Activated CD4-positive, alpha-beta T cell treated with anti-CD3 and anti-CD28 coated beads for 36 hours (primary cell): ENCODE measurements around the gene PATJ. TPM values are rescaled to one million over a fixed set of nuclear protein-coding genes. Genes with fewer than 3 reads are reported as not detected.
"Not testable (repeated sequence)": the region's sequence is repeated elsewhere in the genome, so short reads cannot be mapped to it uniquely, and the experiment has no call there.

Experiments used
- ATAC-seq: fragments of 200-7000 bp; cut with Tn5 transposase; one replicate; pipeline ENCODE4 v1.10.0; 2021; ENCODE audit warnings: mild to moderate bottlenecking, moderate library complexity
- CTCF ChIA-PET: fragments of 350-600 bp; sonication (Branson Sonifier 250); formaldehyde crosslinking; loops from one replicate; lab custom pipeline; 2021; ENCODE audit warnings: antibody characterized with exemption; lab: Charles Lee
- POLR2A ChIA-PET: fragments of 350-600 bp; sonication (Branson Sonifier 250); formaldehyde crosslinking; loops from one replicate; lab custom pipeline; 2021; ENCODE audit warnings: antibody characterized with exemption, inconsistent platforms; lab: Charles Lee
- DNase-seq: peaks from one replicate; pipeline ENCODE4 v3.0.0-alpha.2; 2020
- H3K27ac Mint-ChIP-seq: one replicate; pipeline ENCODE4 v1.8.0; 2021; ENCODE audit warnings: mixed read lengths
- H3K27me3 Mint-ChIP-seq: one replicate; pipeline ENCODE4 v1.8.0; 2021; ENCODE audit warnings: mixed read lengths
- H3K36me3 Mint-ChIP-seq: one replicate; pipeline ENCODE4 v1.8.0; 2021; ENCODE audit warnings: low read depth, mixed read lengths
- H3K4me1 Mint-ChIP-seq: one replicate; pipeline ENCODE4 v1.8.0; 2021; ENCODE audit warnings: mixed read lengths
- H3K4me3 Mint-ChIP-seq: one replicate; pipeline ENCODE4 v1.8.0; 2021; ENCODE audit warnings: mild to moderate bottlenecking, moderate library complexity, mixed read lengths
- H3K9me3 Mint-ChIP-seq: one replicate; pipeline ENCODE4 v1.8.0; 2021; ENCODE audit warnings: low read depth, mixed read lengths
- intact Hi-C, 2 experiments: fragments of 100-400 bp; cut with DNase I in 1 of 2; cut with micrococcal nuclease in 1 of 2; formaldehyde crosslinking; loops; one replicate each; pipeline versions ENCODE4 v1.14.2 to v1.15.1; 2022 to 2024; cut with DNase I, micrococcal nuclease
- total RNA-seq, 2 experiments: library from RNA; stranded (reverse); gene quantifications; one replicate each; pipeline ENCODE4 v1.2.3, GENCODE V29; 2021

PATJ gene
- 10 to 100 TPM; 12.6 to 12.8 TPM for total RNA-seq

GRCh38 chr1:61741711-61742619 is at the start of gene PATJ:
PATJ (plus strand) TSS chr1:61742480; CDS start chr1:61762893, 20,413 bp downstream.
- DNase-seq (peak; percentile 77), ATAC-seq (peak; percentile 85)
- Mint-ChIP-seq H3K27ac (peak within 1 kb of the TSS; percentile 92), H3K4me3 (peak within 1 kb of the TSS; percentile 86), H3K27me3 (no peaks in the 10 kb centered on the region), H3K36me3 (no peaks in the 10 kb centered on the region), H3K9me3 (no peaks in the 10 kb centered on the region), H3K4me1 (peaks cover 24% of the 10 kb centered on the region)
- POLR2A ChIA-PET = interaction anchor here (0.5 to 1.2 kb wide), 2 partner anchors 17 to 777 kb away, joined by 3 to 4 read pairs; partner anchors contain the start of gene TM2D1
- CTCF ChIA-PET = interaction anchor here (1.0 kb wide), 1 partner anchor 111 kb away, joined by 3 read pairs; no protein-coding TSS in a partner anchor
- intact Hi-C loops = loop anchor here (1.0 to 5.0 kb wide), 4 partner anchors 17 to 695 kb away; partner anchors contain the start of genes TM2D1 (in 2 of the 2) and USP1 (in 1 of the 2)

GRCh38 chr1:61699911-61700851 is 42.1 kb upstream of the PATJ start:
- intact Hi-C loops = loop anchor here in 1 of 2 experiments (5.0 kb wide), 1 partner anchor 152 kb away; no protein-coding TSS in a partner anchor
- ATAC-seq (no peak), DNase-seq (no peak)
- Mint-ChIP-seq H3K4me3 (no peak overlapping the region), H3K27me3 (no peaks in the 10 kb centered on the region), H3K36me3 (peaks cover 38% of the 10 kb centered on the region), H3K9me3 (no peaks in the 10 kb centered on the region), H3K4me1 (no peaks in the 10 kb centered on the region), H3K27ac (no peak overlapping the region)
- CTCF ChIA-PET = interaction anchor here (0.6 to 1.2 kb wide), 2 partner anchors 153 to 183 kb away, joined by 3 read pairs; no protein-coding TSS in a partner anchor
- POLR2A ChIA-PET = no interaction called here

- intact Hi-C loops = no loop called here
- no peaks in the 10 kb centered on the region for H3K27me3 Mint-ChIP-seq
Measured at GRCh38 chr1:61708953-61709907, 33.0 kb upstream of the PATJ start.

GRCh38 chr1:61709908-61710289 is 32.4 kb upstream of the PATJ start:
- Mint-ChIP-seq H3K27me3 (no peaks in the 10 kb centered on the region), H3K9me3 (no peaks in the 10 kb centered on the region), H3K4me3 (no peak overlapping the region), H3K4me1 (peaks cover 3% of the 10 kb centered on the region), H3K27ac (no peak overlapping the region), H3K36me3 (peaks cover 20% of the 10 kb centered on the region)
- intact Hi-C loops = no loop called here
- DNase-seq = no peak
- ChIA-PET POLR2A (no interaction called here), CTCF (no interaction called here)
- no peak for ATAC-seq

More at GRCh38 chr1:61708953-61709907, 33.0 kb upstream of the PATJ start:
- H3K27ac Mint-ChIP-seq = no peak overlapping the region
- peaks cover 2% of the 10 kb centered on the region for H3K4me1 Mint-ChIP-seq
- H3K4me3 Mint-ChIP-seq = no peak overlapping the region
- ChIA-PET POLR2A (no interaction called here), CTCF (no interaction called here)
- H3K36me3 Mint-ChIP-seq = peaks cover 20% of the 10 kb centered on the region
- no peak for DNase-seq
- no peaks in the 10 kb centered on the region for H3K9me3 Mint-ChIP-seq
- ATAC-seq = no peak

GRCh38 chr1:61711257-61711656 is 31.0 kb upstream of the PATJ start:
- H3K4me3 Mint-ChIP-seq, H3K27ac Mint-ChIP-seq, DNase-seq, ATAC-seq, H3K9me3 Mint-ChIP-seq, POLR2A ChIA-PET, H3K27me3 Mint-ChIP-seq, intact Hi-C loops, CTCF ChIA-PET, H3K4me1 Mint-ChIP-seq: not testable (repeated sequence)
- H3K36me3 Mint-ChIP-seq = peaks cover 14% of the 10 kb centered on the region

GRCh38 chr1:61711969-61712368 is 30.3 kb upstream of the PATJ start:
- intact Hi-C loops = no loop called here
- Mint-ChIP-seq H3K27me3 (no peaks in the 10 kb centered on the region), H3K4me3 (no peak overlapping the region), H3K9me3 (no peaks in the 10 kb centered on the region), H3K4me1 (peaks cover 7% of the 10 kb centered on the region), H3K27ac (no peak overlapping the region), H3K36me3 (peaks cover 14% of the 10 kb centered on the region)
- ChIA-PET POLR2A (no interaction called here), CTCF (no interaction called here)
- ATAC-seq = no peak
- no peak for DNase-seq

- peaks cover 21% of the 10 kb centered on the region for H3K4me1 Mint-ChIP-seq
- POLR2A ChIA-PET, H3K4me3 Mint-ChIP-seq, H3K9me3 Mint-ChIP-seq, H3K27me3 Mint-ChIP-seq, DNase-seq, intact Hi-C loops, ATAC-seq: not testable (repeated sequence)
- peaks cover 13% of the 10 kb centered on the region for H3K36me3 Mint-ChIP-seq
- CTCF ChIA-PET = interaction anchor here (0.7 kb wide), 1 partner anchor 25 kb away, joined by 3 read pairs; no protein-coding TSS in a partner anchor
- peak overlapping the region; percentile 19 for H3K27ac Mint-ChIP-seq
Measured at GRCh38 chr1:61718996-61719663, 23.1 kb upstream of the PATJ start.

GRCh38 chr1:61724506-61724812 is 17.8 kb upstream of the PATJ start:
- ChIA-PET POLR2A (no interaction called here), CTCF (no interaction called here)
- Mint-ChIP-seq H3K27ac (peak overlapping the region; percentile 98), H3K27me3 (no peaks in the 10 kb centered on the region), H3K4me1 (peaks cover 17% of the 10 kb centered on the region), H3K4me3 (peak overlapping the region; percentile 97), H3K9me3 (no peaks in the 10 kb centered on the region), H3K36me3 (peaks cover 9% of the 10 kb centered on the region)
- ATAC-seq = no peak
- DNase-seq = no peak
- intact Hi-C loops = loop anchor here (2.0 to 10.0 kb wide), 5 partner anchors 58 to 960 kb away; partner anchors contain the start of genes DOCK7 (in 1 of the 2) and NFIA (in 1 of the 2)

- DNase-seq = peak; percentile 92
- H3K36me3 Mint-ChIP-seq = peaks cover 9% of the 10 kb centered on the region
- H3K27ac Mint-ChIP-seq = peak within 1 kb of the TSS; percentile 98
- ATAC-seq = peak; percentile 93
- H3K4me3 Mint-ChIP-seq = peak within 1 kb of the TSS; percentile 97
- no peaks in the 10 kb centered on the region for H3K9me3 Mint-ChIP-seq
- ChIA-PET POLR2A (interaction anchor here (0.8 to 0.9 kb wide), 2 partner anchors 10 to 18 kb away, joined by 4 read pairs; no protein-coding TSS in a partner anchor), CTCF (interaction anchor here (1.1 to 1.4 kb wide), 2 partner anchors 19 to 393 kb away, joined by 3 read pairs; no protein-coding TSS in a partner anchor)
- H3K4me1 Mint-ChIP-seq = peaks cover 17% of the 10 kb centered on the region
- no peaks in the 10 kb centered on the region for H3K27me3 Mint-ChIP-seq
- intact Hi-C loops = loop anchor here (1.0 to 10.0 kb wide), 9 partner anchors 17 to 960 kb away; partner anchors contain the start of genes PATJ (in 2 of the 2), DOCK7 (in 1 of the 2) and NFIA (in 1 of the 2)
Measured at GRCh38 chr1:61724813-61725694, 17.2 kb upstream of the PATJ start, which contains the start of gene TM2D1. TM2D1 (minus strand) TSS chr1:61725141; CDS start chr1:61725120, 21 bp downstream.
